Astrocyte of the spinal cord (primary cell): ENCODE results near the gene DENND1A.

ENCODE experiments used
- DNase-seq: peaks from one replicate; pipeline ENCODE4 v3.0.0; 2011; ENCODE audit warnings: low read depth, low spot score
- H3K4me3 ChIP-seq: 2 replicates; pipeline ENCODE4 v1.5.1; 2011; ENCODE audit warnings: low read depth, mild to moderate bottlenecking, low read length, moderate library complexity
- in situ Hi-C: cut with HindIII; loops from 2 replicates; pipeline ENCODE4 v1.10.0; 2017; ENCODE audit warnings: low sequenced_read_pairs
- TF ChIP-seq, protein P1 (sequence below): IDR thresholded peaks from 2 replicates; pipeline ENCODE4 v1.5.1; 2012; ENCODE audit warnings: low read depth, mild to moderate bottlenecking, low read length, inconsistent platforms

DENND1A gene

DNA sequence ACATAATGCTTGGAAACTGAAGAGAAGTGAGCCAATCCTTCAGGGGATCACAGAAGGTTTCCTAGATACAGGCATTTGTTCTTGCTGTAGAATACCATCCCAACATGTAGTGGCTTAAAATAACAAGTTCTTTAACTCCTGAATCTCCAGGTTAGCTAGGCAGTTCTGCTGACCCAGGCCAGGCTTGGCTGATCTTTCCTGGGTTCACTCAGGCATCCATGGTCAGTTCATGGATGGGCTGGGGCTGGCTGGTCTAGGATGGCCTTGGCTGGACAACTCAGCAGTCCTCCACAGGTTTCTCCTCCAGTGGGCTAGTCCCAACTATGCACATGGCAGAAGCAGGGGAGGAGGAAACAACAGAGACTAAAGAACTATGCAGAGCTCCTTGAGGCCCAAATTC, 37.4 kb upstream of the DENND1A start:
- in situ Hi-C loops = no loop called here
- H3K4me3 ChIP-seq = no peak overlapping the region
- DNase-seq = no peak
- TF ChIP-seq, protein P1, sequence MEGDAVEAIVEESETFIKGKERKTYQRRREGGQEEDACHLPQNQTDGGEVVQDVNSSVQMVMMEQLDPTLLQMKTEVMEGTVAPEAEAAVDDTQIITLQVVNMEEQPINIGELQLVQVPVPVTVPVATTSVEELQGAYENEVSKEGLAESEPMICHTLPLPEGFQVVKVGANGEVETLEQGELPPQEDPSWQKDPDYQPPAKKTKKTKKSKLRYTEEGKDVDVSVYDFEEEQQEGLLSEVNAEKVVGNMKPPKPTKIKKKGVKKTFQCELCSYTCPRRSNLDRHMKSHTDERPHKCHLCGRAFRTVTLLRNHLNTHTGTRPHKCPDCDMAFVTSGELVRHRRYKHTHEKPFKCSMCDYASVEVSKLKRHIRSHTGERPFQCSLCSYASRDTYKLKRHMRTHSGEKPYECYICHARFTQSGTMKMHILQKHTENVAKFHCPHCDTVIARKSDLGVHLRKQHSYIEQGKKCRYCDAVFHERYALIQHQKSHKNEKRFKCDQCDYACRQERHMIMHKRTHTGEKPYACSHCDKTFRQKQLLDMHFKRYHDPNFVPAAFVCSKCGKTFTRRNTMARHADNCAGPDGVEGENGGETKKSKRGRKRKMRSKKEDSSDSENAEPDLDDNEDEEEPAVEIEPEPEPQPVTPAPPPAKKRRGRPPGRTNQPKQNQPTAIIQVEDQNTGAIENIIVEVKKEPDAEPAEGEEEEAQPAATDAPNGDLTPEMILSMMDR = no peak

DNA sequence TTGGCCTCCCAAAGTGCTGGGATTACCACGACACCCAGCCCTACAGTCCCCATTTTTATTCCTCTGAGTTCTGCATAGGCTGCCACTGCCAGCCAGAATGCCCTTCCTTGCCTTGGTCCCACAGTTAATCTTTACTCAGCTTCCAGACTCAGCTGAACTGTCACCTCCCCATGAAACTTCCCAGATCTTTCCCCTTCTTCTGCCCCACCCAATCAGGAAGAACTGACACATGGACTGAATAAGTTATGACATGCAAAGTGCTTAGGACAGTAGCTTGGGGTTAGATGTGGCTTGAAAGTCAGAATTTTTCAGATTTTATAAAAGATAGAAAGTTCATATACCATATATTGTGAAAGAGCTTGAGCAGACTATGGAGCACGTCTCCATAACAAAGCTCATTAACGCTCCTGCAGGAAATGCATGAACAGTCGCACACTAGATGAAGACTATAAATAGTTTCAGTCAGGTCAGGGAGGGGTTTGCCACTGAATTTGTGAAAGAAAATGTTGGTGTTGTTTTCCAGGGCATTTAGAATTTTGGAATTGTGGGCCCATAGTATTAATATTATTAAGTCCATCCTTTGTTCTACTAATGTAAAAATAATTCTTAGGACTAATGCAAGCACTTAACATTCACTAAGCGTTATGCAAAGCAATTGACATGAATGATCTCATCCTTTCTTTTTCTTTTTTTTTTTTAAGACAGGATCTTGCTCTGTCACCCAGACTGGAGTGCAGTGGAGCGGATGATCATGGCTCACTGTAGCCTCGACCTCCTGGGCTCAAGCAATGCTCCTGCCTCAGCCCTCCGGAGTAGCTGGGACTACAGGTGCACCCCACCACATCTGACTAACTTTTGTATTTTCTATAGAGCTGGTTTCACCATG, 36.1 kb upstream of the DENND1A start:
- H3K4me3 ChIP-seq = no peak overlapping the region
- in situ Hi-C loops = no loop called here
- no peak for DNase-seq
- TF ChIP-seq, protein P1 = no peak

DNA sequence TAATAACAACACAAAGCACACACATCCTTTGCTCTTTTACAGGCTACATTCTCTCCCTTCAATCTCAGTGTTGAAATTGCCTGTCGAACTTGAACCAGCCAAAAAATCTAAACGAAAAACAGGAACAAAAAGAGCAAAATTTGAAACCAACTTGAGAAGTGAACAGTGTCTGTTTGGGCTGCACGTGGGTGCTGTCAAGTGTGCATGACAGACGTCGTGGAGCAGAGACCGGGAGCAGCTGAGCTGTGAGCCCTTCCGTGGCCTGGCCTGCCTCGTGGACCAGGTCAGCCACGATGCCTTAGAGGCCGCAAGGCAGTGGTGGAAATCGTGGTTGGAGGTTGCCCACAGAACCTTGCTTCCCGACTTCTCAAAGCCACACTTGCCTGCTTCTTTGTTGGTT, 34.8 kb upstream of the DENND1A start:
- TF ChIP-seq, protein P1 = no peak
- H3K4me3 ChIP-seq = no peak overlapping the region
- in situ Hi-C loops = no loop called here
- no peak for DNase-seq

DNA sequence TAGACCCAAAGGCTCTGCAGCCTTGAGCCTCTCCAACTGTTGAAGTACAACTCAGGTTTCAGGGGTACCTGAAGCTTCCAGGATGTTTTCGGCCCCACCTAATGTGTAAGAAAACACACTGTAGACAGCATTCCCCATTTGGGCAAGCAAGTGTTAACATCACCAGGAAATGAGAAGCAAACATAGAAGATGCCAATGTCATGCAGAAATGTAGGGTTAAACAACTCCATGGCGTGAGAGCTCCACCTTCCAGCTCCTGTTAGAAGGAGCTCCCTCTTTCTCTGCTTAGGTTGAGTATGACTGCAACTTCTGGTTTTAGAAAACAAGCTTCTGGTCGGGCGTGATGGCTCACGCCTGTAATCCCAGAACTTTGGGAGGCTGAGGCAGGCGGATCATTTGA, 31.0 kb upstream of the DENND1A start:
- TF ChIP-seq, protein P1 = no peak
- no peak overlapping the region for H3K4me3 ChIP-seq
- DNase-seq = no peak
- in situ Hi-C loops = no loop called here

DNA sequence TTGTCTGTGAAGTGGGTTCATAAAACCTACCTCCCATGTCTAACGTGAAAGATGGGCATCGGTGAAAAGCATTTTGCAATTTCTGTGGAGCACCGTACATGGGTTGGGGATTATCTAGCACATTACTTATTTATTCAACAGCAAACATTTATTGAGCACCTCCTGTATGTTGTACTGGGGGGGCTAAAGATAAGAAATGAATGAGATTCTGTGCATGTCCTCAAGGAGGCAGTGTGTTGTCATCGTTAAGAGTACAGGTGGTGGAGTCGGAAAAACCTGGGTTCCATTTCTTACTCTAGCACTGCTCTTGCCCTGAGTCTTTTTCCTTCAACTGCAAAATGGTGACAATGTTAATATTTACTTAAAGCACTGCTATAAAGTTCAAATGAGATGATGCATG, 30.4 kb upstream of the DENND1A start:
- no peak for DNase-seq
- in situ Hi-C loops = no loop called here
- TF ChIP-seq, protein P1 = no peak
- no peak overlapping the region for H3K4me3 ChIP-seq

DNA sequence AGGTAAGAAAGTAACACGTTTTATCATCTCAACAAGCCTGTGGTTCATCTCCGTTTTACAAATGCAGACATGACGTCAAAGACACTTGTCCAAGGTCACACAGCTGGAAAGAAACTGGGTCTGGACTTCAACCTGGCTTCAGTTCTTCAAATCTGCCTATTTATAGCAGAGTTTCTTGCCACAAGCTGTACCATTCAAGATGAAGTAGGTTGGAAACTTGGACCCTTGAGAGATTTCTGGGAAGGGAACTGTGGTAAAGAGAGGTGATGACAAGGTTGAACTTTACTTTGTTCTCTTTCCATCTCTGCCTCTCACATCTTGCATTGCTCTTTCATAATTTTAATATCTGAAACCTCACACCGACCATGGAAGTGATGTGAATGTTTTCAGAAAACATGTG, 29.9 kb upstream of the DENND1A start:
- TF ChIP-seq, protein P1 = no peak

More for the DNA sequence above, 29.9 kb upstream of the DENND1A start:
- H3K4me3 ChIP-seq = no peak overlapping the region
- in situ Hi-C loops = no loop called here
- no peak for DNase-seq
